GM18517 (cell line): ENCODE measurements around the gene PHYHD1.
"Not testable (repeated sequence)": the region's sequence is repeated elsewhere in the genome, so short reads cannot be mapped to it uniquely, and the experiment has no call there.

Source experiments
- ATAC-seq: cut with Tn5 transposase; IDR thresholded peaks from one replicate; pipeline ENCODE4 v1.9.1; 2021; ENCODE audit warnings: mild to moderate bottlenecking, moderate library complexity; ENCODE audit not compliant: unreplicated experiment

Gene PHYHD1

DNA sequence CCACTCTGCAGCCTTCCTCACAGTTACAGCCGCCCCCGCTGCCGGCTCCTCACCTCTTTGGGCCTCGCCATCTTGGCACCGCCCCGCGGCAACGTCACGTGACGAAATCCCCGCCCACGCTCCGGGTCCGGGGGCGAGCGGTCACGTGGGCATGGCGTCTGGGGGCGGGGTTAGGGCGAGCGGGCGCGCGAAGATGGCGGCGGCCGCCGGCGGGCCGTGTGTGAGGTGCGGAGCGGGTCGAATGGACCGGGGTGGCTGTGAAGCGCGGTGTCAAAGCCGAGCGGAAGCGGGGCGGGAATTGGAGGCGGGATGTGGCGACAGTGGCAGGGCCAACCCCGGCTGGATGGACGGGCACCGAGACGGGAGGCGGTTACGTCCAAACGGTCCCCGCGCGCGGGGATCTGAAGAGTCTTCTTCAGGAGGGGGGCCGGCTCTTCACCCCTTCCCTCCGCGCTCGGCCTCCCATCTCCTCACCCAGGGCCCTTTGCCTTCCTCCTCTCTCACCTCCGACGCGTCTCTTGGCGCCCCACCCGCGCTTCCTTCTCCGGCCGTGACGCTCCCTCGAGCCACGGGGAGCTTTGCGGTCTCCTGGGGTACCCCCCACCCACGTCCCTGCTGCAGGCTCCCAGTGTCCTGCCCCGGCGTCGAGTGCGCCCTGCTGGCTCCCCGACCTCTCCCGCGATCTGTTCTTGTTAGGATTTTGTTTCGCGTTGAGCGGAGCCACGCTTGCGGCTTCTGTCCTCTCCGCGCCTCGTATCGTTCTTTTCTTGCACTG lies 26.9 kb downstream of the PHYHD1 start, which contains the start of the genes DOLK and NUP188:
DOLK (minus strand) TSS at position 77 of the 775 bp plus-strand sequence. CDS start 300 bp downstream, outside the sequence.
NUP188 (plus strand) TSS at position 173 of the 775 bp plus-strand sequence; CDS start at position 194, 21 bp downstream.
- peak; percentile 62 for ATAC-seq

DNA sequence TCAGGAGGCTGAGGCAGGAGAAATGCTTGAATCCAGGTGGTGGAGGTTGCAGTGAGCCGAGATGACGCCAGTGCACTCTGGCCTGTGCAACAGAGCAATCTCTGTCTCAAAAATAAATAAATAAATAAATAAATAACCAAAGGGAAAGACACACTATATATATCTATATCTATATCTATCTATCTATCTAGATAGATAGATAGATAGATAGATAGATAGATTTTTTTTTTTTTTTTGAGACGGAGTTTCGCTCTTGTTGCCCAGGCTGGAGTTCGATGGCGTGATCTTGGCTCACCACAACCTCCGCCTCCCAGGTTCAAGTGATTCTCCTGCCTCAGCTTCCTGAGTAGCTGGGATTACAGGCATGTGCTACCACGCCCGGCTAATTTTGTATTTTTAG lies 40.6 kb downstream of the PHYHD1 start:
- not testable (repeated sequence) for ATAC-seq

DNA sequence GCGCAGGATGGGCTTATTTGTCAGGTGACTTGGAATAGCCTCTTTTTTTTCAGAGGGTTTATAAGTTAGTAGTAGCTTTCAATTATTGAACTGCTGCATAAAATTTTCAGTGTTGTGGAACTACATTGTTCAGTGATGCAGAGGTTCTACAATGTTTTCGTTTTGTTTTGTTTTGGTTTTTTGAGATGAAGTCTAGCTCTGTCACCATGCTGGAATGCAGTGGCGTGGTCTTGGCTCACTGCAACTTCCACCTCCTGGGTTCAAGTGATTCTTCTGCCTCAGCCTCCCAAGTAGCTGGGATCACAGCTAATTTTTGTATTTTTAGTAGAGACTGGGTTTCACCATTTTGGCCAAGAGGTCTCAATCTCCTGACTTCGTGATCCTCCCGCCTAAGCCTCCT lies 48.7 kb downstream of the PHYHD1 start:
- no peak for ATAC-seq

DNA sequence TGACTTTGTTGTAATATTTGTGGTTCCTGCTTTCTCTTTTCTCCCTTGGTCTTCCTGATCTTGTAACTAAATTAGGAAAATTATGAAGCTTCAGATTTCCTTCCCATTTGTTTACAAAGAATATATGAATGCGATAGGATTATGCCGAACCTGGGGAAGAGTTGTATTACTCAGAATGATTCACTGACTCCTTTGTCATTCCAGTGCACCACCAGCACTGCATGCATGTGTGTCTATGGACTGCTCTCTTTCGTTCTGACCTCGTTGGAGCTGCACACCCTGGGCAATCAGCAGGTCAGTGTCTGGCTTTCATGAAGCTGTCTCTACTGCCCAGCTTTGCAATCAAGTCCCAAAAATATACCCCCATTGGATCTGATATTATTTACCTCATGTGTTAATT lies 52.2 kb downstream of the PHYHD1 start:
- ATAC-seq = no peak

DNA sequence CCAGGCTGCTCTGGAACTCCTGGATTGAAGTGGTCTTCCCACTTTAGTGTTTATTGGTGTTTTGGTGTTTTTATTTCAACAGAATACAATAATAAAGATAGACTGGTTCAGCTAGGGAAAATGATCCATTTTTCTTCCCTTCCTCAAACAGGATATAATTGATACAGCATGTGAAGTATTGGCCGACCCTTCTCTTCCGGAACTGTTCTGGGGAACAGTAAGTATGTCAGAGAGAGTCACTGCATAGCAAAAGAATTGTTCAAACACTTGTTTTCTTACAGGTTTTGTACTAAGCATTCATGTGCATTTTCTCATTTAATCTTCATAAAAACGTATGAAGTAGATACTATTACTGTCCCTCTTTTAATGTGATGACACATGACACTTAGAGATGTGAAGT lies 58.3 kb downstream of the PHYHD1 start:
- no peak for ATAC-seq

DNA sequence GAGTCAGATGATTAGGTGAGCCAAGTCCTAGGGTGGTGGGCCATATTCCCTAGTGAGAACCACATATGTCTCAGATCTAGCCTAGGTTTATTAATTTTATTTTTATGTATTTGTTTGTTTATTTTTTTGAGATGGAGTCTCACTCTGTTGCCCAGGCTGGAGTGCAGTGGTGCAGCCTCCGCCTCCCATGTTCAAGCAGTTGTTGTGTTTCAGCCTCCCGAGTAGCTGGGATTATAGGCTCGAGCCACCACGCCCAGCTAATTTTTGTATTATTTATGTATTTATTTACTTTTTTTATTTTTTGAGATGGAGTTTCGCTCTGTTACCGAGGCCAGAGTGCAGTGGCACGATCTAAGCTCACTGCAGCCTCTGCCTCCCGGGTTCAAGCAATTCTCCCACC lies 62.8 kb downstream of the PHYHD1 start:
- ATAC-seq = no peak

DNA sequence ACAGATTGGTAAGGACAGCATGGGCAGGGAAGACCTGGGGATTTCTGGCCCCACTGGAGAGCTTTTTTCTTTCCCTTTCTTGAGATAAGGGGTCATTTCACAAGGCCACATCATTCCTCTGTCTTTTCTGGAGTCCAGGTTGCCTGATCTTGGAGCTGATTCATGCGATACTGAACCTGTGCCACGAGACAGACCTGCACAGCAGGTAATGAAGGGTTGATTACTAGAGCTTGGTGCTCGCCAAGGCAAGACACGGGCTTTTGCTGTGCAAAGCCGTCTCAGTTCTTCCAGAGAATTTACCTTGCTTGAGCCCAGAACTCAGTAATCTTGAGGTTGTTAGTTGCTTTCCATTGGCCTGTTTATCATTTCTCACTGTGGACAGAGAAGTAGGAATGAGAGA lies 65.9 kb downstream of the PHYHD1 start:
- ATAC-seq = no peak

DNA sequence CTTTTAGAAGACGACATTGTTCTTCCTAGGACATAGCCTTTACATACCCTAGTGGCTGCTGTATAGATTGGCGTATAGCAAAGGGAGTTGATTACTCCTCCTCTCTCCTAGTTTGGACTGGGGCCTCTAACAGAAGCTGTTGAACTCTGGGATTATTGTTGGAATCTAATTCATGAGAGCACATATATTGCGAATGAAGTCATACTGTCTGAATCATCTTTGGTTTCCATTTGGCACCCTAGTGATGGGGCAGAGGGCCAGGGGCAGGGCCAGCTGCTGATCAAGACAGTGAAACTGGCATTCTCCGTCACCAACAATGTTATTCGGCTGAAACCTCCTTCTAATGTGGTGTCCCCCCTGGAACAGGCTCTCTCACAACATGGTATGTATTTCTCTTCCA lies 67.0 kb downstream of the PHYHD1 start:
- no peak for ATAC-seq
